SK-N-SH treated with all-trans-retinoic acid at 6 μM for 48 hours (cell line): Measurements from ENCODE around the gene KIAA1671.

ENCODE experiments used
- ISL1 ChIP-seq: fragments of 250-450 bp; sonication (Bioruptor Pico); IDR thresholded peaks from 2 replicates; pipeline ENCODE4 v2.1.2; 2022; ENCODE audit warnings: mild to moderate bottlenecking, moderate library complexity
- TF ChIP-seq, protein P1 (sequence below): fragments of 250-450 bp; sonication (Bioruptor Pico); IDR thresholded peaks from 2 replicates; pipeline ENCODE4 v1.8.0; 2020; ENCODE audit warnings: mild to moderate bottlenecking, moderate library complexity, borderline replicate concordance
- TF ChIP-seq, protein P2 (sequence below): fragments of 250-450 bp; sonication (Bioruptor Pico); IDR thresholded peaks from 2 replicates; pipeline ENCODE4 v1.5.1; 2020; ENCODE audit warnings: low read depth, mild to moderate bottlenecking, moderate library complexity

DNA sequence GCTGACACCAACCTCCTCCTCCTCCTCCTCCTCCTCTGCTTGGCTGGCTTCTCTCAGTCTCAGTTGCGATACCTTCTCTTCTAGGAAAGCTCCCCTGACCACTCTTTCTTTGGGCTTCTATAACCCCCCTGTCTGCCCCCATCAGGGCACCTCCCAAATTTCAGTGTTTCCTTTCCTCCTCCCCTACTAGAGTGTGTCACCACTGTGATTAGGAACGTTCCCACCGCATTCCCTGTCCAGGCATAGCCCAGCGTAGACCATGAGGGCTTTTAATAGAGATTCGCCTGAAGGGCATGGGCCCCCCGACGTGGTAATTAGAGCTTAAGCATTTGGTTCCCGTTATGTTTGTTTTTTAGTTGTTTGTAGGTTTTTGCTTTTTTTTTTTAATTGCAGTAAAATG, 65.5 kb downstream of the KIAA1671 start:
- TF ChIP-seq, protein P1, sequence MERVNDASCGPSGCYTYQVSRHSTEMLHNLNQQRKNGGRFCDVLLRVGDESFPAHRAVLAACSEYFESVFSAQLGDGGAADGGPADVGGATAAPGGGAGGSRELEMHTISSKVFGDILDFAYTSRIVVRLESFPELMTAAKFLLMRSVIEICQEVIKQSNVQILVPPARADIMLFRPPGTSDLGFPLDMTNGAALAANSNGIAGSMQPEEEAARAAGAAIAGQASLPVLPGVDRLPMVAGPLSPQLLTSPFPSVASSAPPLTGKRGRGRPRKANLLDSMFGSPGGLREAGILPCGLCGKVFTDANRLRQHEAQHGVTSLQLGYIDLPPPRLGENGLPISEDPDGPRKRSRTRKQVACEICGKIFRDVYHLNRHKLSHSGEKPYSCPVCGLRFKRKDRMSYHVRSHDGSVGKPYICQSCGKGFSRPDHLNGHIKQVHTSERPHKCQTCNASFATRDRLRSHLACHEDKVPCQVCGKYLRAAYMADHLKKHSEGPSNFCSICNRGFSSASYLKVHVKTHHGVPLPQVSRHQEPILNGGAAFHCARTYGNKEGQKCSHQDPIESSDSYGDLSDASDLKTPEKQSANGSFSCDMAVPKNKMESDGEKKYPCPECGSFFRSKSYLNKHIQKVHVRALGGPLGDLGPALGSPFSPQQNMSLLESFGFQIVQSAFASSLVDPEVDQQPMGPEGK (CRISPR knock-in tag): no peak
- TF ChIP-seq, protein P2, sequence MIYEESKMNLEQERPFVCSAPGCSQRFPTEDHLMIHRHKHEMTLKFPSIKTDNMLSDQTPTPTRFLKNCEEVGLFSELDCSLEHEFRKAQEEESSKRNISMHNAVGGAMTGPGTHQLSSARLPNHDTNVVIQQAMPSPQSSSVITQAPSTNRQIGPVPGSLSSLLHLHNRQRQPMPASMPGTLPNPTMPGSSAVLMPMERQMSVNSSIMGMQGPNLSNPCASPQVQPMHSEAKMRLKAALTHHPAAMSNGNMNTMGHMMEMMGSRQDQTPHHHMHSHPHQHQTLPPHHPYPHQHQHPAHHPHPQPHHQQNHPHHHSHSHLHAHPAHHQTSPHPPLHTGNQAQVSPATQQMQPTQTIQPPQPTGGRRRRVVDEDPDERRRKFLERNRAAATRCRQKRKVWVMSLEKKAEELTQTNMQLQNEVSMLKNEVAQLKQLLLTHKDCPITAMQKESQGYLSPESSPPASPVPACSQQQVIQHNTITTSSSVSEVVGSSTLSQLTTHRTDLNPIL (CRISPR knock-in tag): no peak
- TF ChIP-seq ISL1 (CRISPR knock-in tag): no peak
